Subcutaneous adipose tissue (tissue), 4 donors: ENCODE results near the gene LGALS16. TPM values are rescaled to one million over a fixed set of nuclear protein-coding genes. Genes with fewer than 3 reads are reported as not detected.

Source experiments
- total RNA-seq, 4 donors: library from RNA; depleted of rRNA; stranded (reverse); fragments of >200 nt; gene quantifications; one replicate each; pipeline ENCODE4 v1.1.0, GENCODE V29; 2016
- TF ChIP-seq, protein P1 (sequence below): fragments of 450-650 bp; IDR thresholded peaks from one replicate; pipeline ENCODE4 v1.5.1; 2016; ENCODE audit warnings: low read depth, mild to moderate bottlenecking, control low read depth, antibody characterized with exemption, moderate library complexity

LGALS16 gene
- not detected for total RNA-seq

GRCh38 chr19:39655613-39656012 lies at the start of gene LGALS16:
LGALS16 (plus strand) TSS chr19:39655913; CDS start chr19:39655962, 49 bp downstream.
- TF ChIP-seq, protein P1, sequence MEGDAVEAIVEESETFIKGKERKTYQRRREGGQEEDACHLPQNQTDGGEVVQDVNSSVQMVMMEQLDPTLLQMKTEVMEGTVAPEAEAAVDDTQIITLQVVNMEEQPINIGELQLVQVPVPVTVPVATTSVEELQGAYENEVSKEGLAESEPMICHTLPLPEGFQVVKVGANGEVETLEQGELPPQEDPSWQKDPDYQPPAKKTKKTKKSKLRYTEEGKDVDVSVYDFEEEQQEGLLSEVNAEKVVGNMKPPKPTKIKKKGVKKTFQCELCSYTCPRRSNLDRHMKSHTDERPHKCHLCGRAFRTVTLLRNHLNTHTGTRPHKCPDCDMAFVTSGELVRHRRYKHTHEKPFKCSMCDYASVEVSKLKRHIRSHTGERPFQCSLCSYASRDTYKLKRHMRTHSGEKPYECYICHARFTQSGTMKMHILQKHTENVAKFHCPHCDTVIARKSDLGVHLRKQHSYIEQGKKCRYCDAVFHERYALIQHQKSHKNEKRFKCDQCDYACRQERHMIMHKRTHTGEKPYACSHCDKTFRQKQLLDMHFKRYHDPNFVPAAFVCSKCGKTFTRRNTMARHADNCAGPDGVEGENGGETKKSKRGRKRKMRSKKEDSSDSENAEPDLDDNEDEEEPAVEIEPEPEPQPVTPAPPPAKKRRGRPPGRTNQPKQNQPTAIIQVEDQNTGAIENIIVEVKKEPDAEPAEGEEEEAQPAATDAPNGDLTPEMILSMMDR = no peak

GRCh38 chr19:39607021-39607420 lies 48.7 kb upstream of the LGALS16 start:
- TF ChIP-seq, protein P1 = no peak

- TF ChIP-seq, protein P1 = no peak
Measured at GRCh38 chr19:39607561-39607960, 48.2 kb upstream of the LGALS16 start.

GRCh38 chr19:39613597-39613996 lies 42.1 kb upstream of the LGALS16 start:
- TF ChIP-seq, protein P1 = no peak

GRCh38 chr19:39617745-39618144 lies 38.0 kb upstream of the LGALS16 start:
- TF ChIP-seq, protein P1 = no peak

- TF ChIP-seq, protein P1 = no peak
Measured at GRCh38 chr19:39623946-39624345, 31.8 kb upstream of the LGALS16 start.

DNA sequence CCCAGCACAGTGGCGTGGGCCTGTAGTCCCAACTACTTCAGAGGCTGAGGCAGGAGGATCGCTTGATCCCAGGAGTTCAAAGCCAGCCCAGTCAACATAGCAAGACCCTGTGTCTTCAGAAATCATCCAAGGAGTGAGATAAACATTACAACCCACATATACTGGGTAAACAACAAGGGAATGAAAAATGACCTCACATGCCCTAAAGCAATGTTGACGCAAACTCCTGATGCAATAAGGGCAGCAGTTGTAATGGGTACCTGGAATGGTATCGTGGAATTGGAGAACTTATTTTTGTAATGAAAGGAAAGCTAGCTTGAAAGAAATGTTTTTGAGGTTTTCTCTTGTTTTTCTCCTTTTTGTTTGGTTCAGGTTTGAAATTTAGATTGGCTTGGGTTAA lies 24.5 kb upstream of the LGALS16 start:
- TF ChIP-seq, protein P1 = no peak
